Sigmoid colon (tissue), 4 donors: ENCODE measurements around the gene BRD4.

Experiments used
- CTCF ChIP-seq, 4 experiments: fragments of 450-650 bp in 3 of 4; fragments of 200-600 bp in 1 of 4; IDR thresholded peaks; one replicate each; pipeline ENCODE4 v1.5.1; 2016 to 2019; ENCODE audit warnings: antibody characterized with exemption in 4 of 4, mild to moderate bottlenecking in 3 of 4, moderate library complexity in 2 of 4
- EP300 ChIP-seq, 4 donors: sonication (generic); formaldehyde crosslinking; IDR thresholded peaks; one replicate each; pipeline ENCODE4 v1.6.1; 2017; ENCODE audit warnings: antibody characterized with exemption in 4 of 4
- POLR2A ChIP-seq, 2 donors: fragments of 450-650 bp; IDR thresholded peaks; one replicate each; pipeline ENCODE4 v1.6.1; 2016; ENCODE audit warnings: antibody characterized with exemption in 2 of 2, mild to moderate bottlenecking in 2 of 2, moderate library complexity in 2 of 2
- POLR2AphosphoS5 ChIP-seq, 4 donors: sonication (generic); formaldehyde crosslinking; IDR thresholded peaks; one replicate each; pipeline ENCODE4 v1.6.1; 2017; ENCODE audit warnings: antibody characterized with exemption in 4 of 4

- no peak for TF ChIP-seq CTCF (IDR thresholded peaks at IDR 0.05)
- no peak for TF ChIP-seq POLR2A (IDR thresholded peaks at IDR 0.05)
- TF ChIP-seq POLR2AphosphoS5 (IDR thresholded peaks at IDR 0.05): no peak
- TF ChIP-seq EP300 (IDR thresholded peaks at IDR 0.05): no peak
Observed at GRCh38 chr19:15251010-15251748, 81.2 kb downstream of the BRD4 start.
